Calu3 (cell line): ENCODE results near the gene FCMR. TPM values are rescaled to one million over a fixed set of nuclear protein-coding genes. Genes with fewer than 3 reads are reported as not detected.

Experiments
- BruUV-seq: library from RNA; stranded (reverse); fragments of 400-500 nt; replicated peaks from 2 replicates; lab custom pipeline; 2021; lab: Mats Ljungman, UMichigan
- CTCF ChIA-PET: fragments of 300-600 bp; sonication (Branson Sonifier 250); formaldehyde crosslinking; loops from one replicate; lab custom pipeline; 2022; ENCODE audit warnings: antibody characterized with exemption; lab: Charles Lee
- DNase-seq: peaks from one replicate; pipeline ENCODE4 v3.0.0; 2022
- H3K27ac Mint-ChIP-seq: one replicate; pipeline ENCODE4 v1.8.0; 2022; ENCODE audit warnings: mixed read lengths; ENCODE audit not compliant: unreplicated experiment
- H3K27me3 Mint-ChIP-seq: one replicate; pipeline ENCODE4 v1.8.0; 2022; ENCODE audit warnings: mixed read lengths; ENCODE audit not compliant: unreplicated experiment
- H3K36me3 Mint-ChIP-seq: one replicate; pipeline ENCODE4 v1.8.0; 2022; ENCODE audit warnings: mild to moderate bottlenecking, moderate library complexity, mixed read lengths; ENCODE audit not compliant: insufficient read depth, unreplicated experiment
- H3K4me1 Mint-ChIP-seq: one replicate; pipeline ENCODE4 v1.8.0; 2022; ENCODE audit warnings: mild to moderate bottlenecking, low read depth, mixed read lengths; ENCODE audit not compliant: unreplicated experiment
- H3K4me3 Mint-ChIP-seq: one replicate; pipeline ENCODE4 v1.8.0; 2022; ENCODE audit warnings: mild to moderate bottlenecking, low read depth, moderate library complexity, mixed read lengths; ENCODE audit not compliant: unreplicated experiment
- H3K9me3 Mint-ChIP-seq: one replicate; pipeline ENCODE4 v1.8.0; 2022; ENCODE audit warnings: low read depth, mixed read lengths; ENCODE audit not compliant: unreplicated experiment
- CTCF ChIP-seq: fragments of 200-600 bp; IDR thresholded peaks from one replicate; pipeline ENCODE4 v1.8.0; 2022; ENCODE audit warnings: antibody characterized with exemption; ENCODE audit not compliant: unreplicated experiment
- intact Hi-C: fragments of 100-400 bp; cut with micrococcal nuclease; formaldehyde crosslinking; loops from one replicate; pipeline ENCODE4 v1.10.0; 2022; ENCODE audit not compliant: unreplicated experiment
- total RNA-seq: library from RNA; stranded (reverse); gene quantifications from 2 replicates; pipeline ENCODE4 v1.2.3, GENCODE V29; 2022

Gene FCMR
- total RNA-seq, 1 experiment from 2014 or later = 1.1 TPM

- DNase-seq = no peak
- no TSS peak for BruUV-seq
- H3K4me3 Mint-ChIP-seq = no peak overlapping the region
- H3K27me3 Mint-ChIP-seq = peaks cover 61% of the 10 kb centered on the region
- H3K36me3 Mint-ChIP-seq = no peaks in the 10 kb centered on the region
- CTCF ChIA-PET = interaction anchor here (0.6 to 1.1 kb wide), 2 partner anchors 11 to 52 kb away, joined by 3 to 5 read pairs; no protein-coding TSS in a partner anchor
- peaks cover 2% of the 10 kb centered on the region for H3K9me3 Mint-ChIP-seq
- H3K4me1 Mint-ChIP-seq = no peaks in the 10 kb centered on the region
- intact Hi-C loops = no loop called here
- no peak overlapping the region for H3K27ac Mint-ChIP-seq
- TF ChIP-seq CTCF = no peak
These were observed 61.6 kb downstream of the FCMR start for GRCh38 chr1:206860165-206860564.

GRCh38 chr1:206859082-206859521, 62.6 kb downstream of the FCMR start:
- peaks cover 62% of the 10 kb centered on the region for H3K27me3 Mint-ChIP-seq
- BruUV-seq = no TSS peak
- H3K27ac Mint-ChIP-seq = no peak overlapping the region
- no peak for DNase-seq
- intact Hi-C loops = no loop called here
- H3K4me1 Mint-ChIP-seq = peaks cover 5% of the 10 kb centered on the region
- H3K36me3 Mint-ChIP-seq = no peaks in the 10 kb centered on the region
- no peak overlapping the region for H3K4me3 Mint-ChIP-seq
- H3K9me3 Mint-ChIP-seq = peaks cover 2% of the 10 kb centered on the region
- no peak for TF ChIP-seq CTCF
- CTCF ChIA-PET = interaction anchor here (0.6 to 1.1 kb wide), 2 partner anchors 53 to 390 kb away, joined by 3 read pairs; no protein-coding TSS in a partner anchor

- Mint-ChIP-seq H3K4me3 (no peak overlapping the region), H3K27ac (no peak overlapping the region), H3K9me3 (peaks cover 2% of the 10 kb centered on the region), H3K4me1 (peaks cover 5% of the 10 kb centered on the region), H3K36me3 (no peaks in the 10 kb centered on the region), H3K27me3 (peaks cover 68% of the 10 kb centered on the region)
- no TSS peak for BruUV-seq
- DNase-seq = no peak
- CTCF ChIA-PET = interaction anchor here (0.5 to 0.8 kb wide), 3 partner anchors 18 to 155 kb away, joined by 3 to 11 read pairs (median 3); no protein-coding TSS in a partner anchor
- intact Hi-C loops = no loop called here
- TF ChIP-seq CTCF = peak; percentile 33
These were observed 64.9 kb downstream of the FCMR start for GRCh38 chr1:206856674-206857464.

GRCh38 chr1:206855859-206856258, 65.9 kb downstream of the FCMR start:
- H3K27me3 Mint-ChIP-seq = peaks cover 68% of the 10 kb centered on the region
- H3K4me1 Mint-ChIP-seq = peaks cover 5% of the 10 kb centered on the region
- no peak for TF ChIP-seq CTCF
- H3K4me3 Mint-ChIP-seq = no peak overlapping the region
- no peaks in the 10 kb centered on the region for H3K9me3 Mint-ChIP-seq
- BruUV-seq = no TSS peak
- H3K36me3 Mint-ChIP-seq = no peaks in the 10 kb centered on the region
- CTCF ChIA-PET = no interaction called here
- H3K27ac Mint-ChIP-seq = no peak overlapping the region
- no peak for DNase-seq
- intact Hi-C loops = no loop called here
